Measurements from ENCODE around the gene KCNMA1.

DNA sequence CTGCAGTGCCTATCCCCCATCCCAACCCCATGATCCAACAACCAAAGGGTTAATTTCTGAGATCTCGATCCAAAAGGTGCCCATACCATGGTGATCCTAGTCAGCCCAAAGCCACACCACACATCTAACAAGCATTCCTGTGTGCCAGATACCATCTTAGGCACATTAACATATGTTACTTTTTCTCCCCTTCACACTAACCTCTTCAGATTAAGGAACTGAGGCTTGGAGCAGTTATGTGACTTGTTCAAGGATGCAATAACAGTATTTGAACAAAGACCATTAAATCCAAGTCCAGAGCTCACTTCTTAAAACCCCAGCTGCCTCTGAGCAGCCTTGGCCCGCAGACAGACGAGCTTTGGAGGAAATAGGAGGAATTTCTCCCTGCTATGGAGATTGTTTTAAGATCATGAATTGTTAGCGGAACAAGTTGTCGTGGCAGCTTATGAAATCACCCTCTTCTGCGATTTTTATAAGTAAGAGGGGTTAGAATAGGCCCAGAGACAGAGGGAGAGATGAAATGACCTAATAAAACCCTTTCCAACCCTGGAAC lies 327.2 kb downstream of the KCNMA1 start:
- TF ChIP-seq, protein P1, sequence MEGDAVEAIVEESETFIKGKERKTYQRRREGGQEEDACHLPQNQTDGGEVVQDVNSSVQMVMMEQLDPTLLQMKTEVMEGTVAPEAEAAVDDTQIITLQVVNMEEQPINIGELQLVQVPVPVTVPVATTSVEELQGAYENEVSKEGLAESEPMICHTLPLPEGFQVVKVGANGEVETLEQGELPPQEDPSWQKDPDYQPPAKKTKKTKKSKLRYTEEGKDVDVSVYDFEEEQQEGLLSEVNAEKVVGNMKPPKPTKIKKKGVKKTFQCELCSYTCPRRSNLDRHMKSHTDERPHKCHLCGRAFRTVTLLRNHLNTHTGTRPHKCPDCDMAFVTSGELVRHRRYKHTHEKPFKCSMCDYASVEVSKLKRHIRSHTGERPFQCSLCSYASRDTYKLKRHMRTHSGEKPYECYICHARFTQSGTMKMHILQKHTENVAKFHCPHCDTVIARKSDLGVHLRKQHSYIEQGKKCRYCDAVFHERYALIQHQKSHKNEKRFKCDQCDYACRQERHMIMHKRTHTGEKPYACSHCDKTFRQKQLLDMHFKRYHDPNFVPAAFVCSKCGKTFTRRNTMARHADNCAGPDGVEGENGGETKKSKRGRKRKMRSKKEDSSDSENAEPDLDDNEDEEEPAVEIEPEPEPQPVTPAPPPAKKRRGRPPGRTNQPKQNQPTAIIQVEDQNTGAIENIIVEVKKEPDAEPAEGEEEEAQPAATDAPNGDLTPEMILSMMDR (conservative IDR thresholded peaks at IDR 0.05; ENCODE audit: low read depth, low read length): no peak
- TF ChIP-seq EZH2phosphoT487 (IDR thresholded peaks at IDR 0.05; ENCODE audit: borderline replicate concordance, low read length) (no peak), EZH2 (IDR thresholded peaks at IDR 0.05; ENCODE audit: low read length, unreplicated experiment) (no peak)

Measured in PC-3 (cell line).